ENCODE results near the gene USP3.

The USP3 gene

GRCh38 chr15:63598473-63599400 is 94.3 kb downstream of the USP3 start:
- Histone ChIP-seq H3K4ac (ENCODE audit: low read depth, low read length) (no peak overlapping the region), H3K79me1 (ENCODE audit: low read length) (no peaks in the 10 kb centered on the region), H2BK5ac (ENCODE audit: low read length) (no peak overlapping the region), H3K4me2 (ENCODE audit: low read length) (no peak overlapping the region), H3K27me3 (ENCODE audit: insufficient read depth, low read length, poor library complexity) (no peaks in the 10 kb centered on the region), H2BK15ac (replicated peaks; ENCODE audit: low read depth) (no peak overlapping the region), H3K79me2 (ENCODE audit: control insufficient read depth, insufficient read depth, low read length) (no peaks in the 10 kb centered on the region), H3K4me3 (ENCODE audit: low read length) (no peak overlapping the region), H3K36me3 (ENCODE audit: control insufficient read depth, insufficient read depth, low read length) (no peaks in the 10 kb centered on the region), H3K18ac (ENCODE audit: low read length) (no peak overlapping the region), H3K4me1 (ENCODE audit: control insufficient read depth, low read depth, low read length) (no peaks in the 10 kb centered on the region), H3K23ac (ENCODE audit: low read length) (no peak overlapping the region), H3K27ac (ENCODE audit: low read depth, low read length) (no peak overlapping the region), H2AK5ac (ENCODE audit: low read length) (no peak overlapping the region), H3K9ac (ENCODE audit: low read length) (no peak overlapping the region), H4K5ac (ENCODE audit: low read length) (no peak overlapping the region), H3K56ac (ENCODE audit: low read length) (no peak overlapping the region), H2BK120ac (ENCODE audit: low read depth, low read length) (no peak overlapping the region), H4K8ac (ENCODE audit: low read depth, low read length) (no peak overlapping the region)
- DNase-seq: no peak
- no CpG with 5 or more reads among the region's 12 CpGs for WGBS (ENCODE audit: extremely low coverage, insufficient coverage, low lambda C conversion rate)

- Histone ChIP-seq H2BK15ac (replicated peaks; ENCODE audit: low read depth) (no peak overlapping the region), H3K4me3 (ENCODE audit: low read length) (no peak overlapping the region), H3K56ac (ENCODE audit: low read length) (peak overlapping the region; percentile 95), H3K9ac (ENCODE audit: low read length) (peak overlapping the region; percentile 85), H3K27me3 (ENCODE audit: insufficient read depth, low read length, poor library complexity) (no peaks in the 10 kb centered on the region), H3K4me1 (ENCODE audit: control insufficient read depth, low read depth, low read length) (no peaks in the 10 kb centered on the region), H3K23ac (ENCODE audit: low read length) (no peak overlapping the region), H2BK120ac (ENCODE audit: low read depth, low read length) (no peak overlapping the region), H3K18ac (ENCODE audit: low read length) (no peak overlapping the region), H3K4ac (ENCODE audit: low read depth, low read length) (no peak overlapping the region), H2BK5ac (ENCODE audit: low read length) (no peak overlapping the region), H3K36me3 (ENCODE audit: control insufficient read depth, insufficient read depth, low read length) (no peaks in the 10 kb centered on the region), H3K79me1 (ENCODE audit: low read length) (no peaks in the 10 kb centered on the region), H3K4me2 (ENCODE audit: low read length) (peak overlapping the region; percentile 61), H4K8ac (ENCODE audit: low read depth, low read length) (no peak overlapping the region), H2AK5ac (ENCODE audit: low read length) (no peak overlapping the region), H3K79me2 (ENCODE audit: control insufficient read depth, insufficient read depth, low read length) (no peaks in the 10 kb centered on the region), H3K27ac (ENCODE audit: low read depth, low read length) (no peak overlapping the region), H4K5ac (ENCODE audit: low read length) (no peak overlapping the region)
- WGBS (ENCODE audit: extremely low coverage, insufficient coverage, low lambda C conversion rate): no CpG with 5 or more reads among the region's 19 CpGs
- peak; percentile 46 for DNase-seq
These were observed 95.1 kb downstream of the USP3 start for GRCh38 chr15:63599401-63600000.

GRCh38 chr15:63600001-63600615 is 95.7 kb downstream of the USP3 start:
- Histone ChIP-seq H3K27ac (ENCODE audit: low read depth, low read length) (no peak overlapping the region), H2BK5ac (ENCODE audit: low read length) (no peak overlapping the region), H3K4me1 (ENCODE audit: control insufficient read depth, low read depth, low read length) (no peaks in the 10 kb centered on the region), H2BK15ac (replicated peaks; ENCODE audit: low read depth) (no peak overlapping the region), H2AK5ac (ENCODE audit: low read length) (no peak overlapping the region), H3K4me2 (ENCODE audit: low read length) (peak overlapping the region; percentile 61), H3K36me3 (ENCODE audit: control insufficient read depth, insufficient read depth, low read length) (no peaks in the 10 kb centered on the region), H3K9ac (ENCODE audit: low read length) (peak overlapping the region; percentile 85), H4K5ac (ENCODE audit: low read length) (no peak overlapping the region), H3K27me3 (ENCODE audit: insufficient read depth, low read length, poor library complexity) (no peaks in the 10 kb centered on the region), H3K18ac (ENCODE audit: low read length) (no peak overlapping the region), H3K23ac (ENCODE audit: low read length) (no peak overlapping the region), H3K4me3 (ENCODE audit: low read length) (no peak overlapping the region), H3K4ac (ENCODE audit: low read depth, low read length) (peak overlapping the region; percentile 73), H2BK120ac (ENCODE audit: low read depth, low read length) (no peak overlapping the region), H4K8ac (ENCODE audit: low read depth, low read length) (no peak overlapping the region), H3K79me1 (ENCODE audit: low read length) (no peaks in the 10 kb centered on the region), H3K56ac (ENCODE audit: low read length) (peak overlapping the region; percentile 95), H3K79me2 (ENCODE audit: control insufficient read depth, insufficient read depth, low read length) (no peaks in the 10 kb centered on the region)
- no CpG with 5 or more reads among the region's 26 CpGs for WGBS (ENCODE audit: extremely low coverage, insufficient coverage, low lambda C conversion rate)
- DNase-seq: peak; percentile 59

GRCh38 chr15:63600616-63601025 is 96.2 kb downstream of the USP3 start:
- Histone ChIP-seq H3K56ac (ENCODE audit: low read length) (peak overlapping the region; percentile 95), H3K18ac (ENCODE audit: low read length) (no peak overlapping the region), H4K5ac (ENCODE audit: low read length) (no peak overlapping the region), H3K79me2 (ENCODE audit: control insufficient read depth, insufficient read depth, low read length) (no peaks in the 10 kb centered on the region), H3K36me3 (ENCODE audit: control insufficient read depth, insufficient read depth, low read length) (no peaks in the 10 kb centered on the region), H3K79me1 (ENCODE audit: low read length) (no peaks in the 10 kb centered on the region), H3K9ac (ENCODE audit: low read length) (peak overlapping the region; percentile 85), H2BK120ac (ENCODE audit: low read depth, low read length) (no peak overlapping the region), H3K4ac (ENCODE audit: low read depth, low read length) (peak overlapping the region; percentile 73), H3K4me3 (ENCODE audit: low read length) (peak overlapping the region; percentile 1), H2BK15ac (replicated peaks; ENCODE audit: low read depth) (no peak overlapping the region), H3K23ac (ENCODE audit: low read length) (no peak overlapping the region), H3K27ac (ENCODE audit: low read depth, low read length) (no peak overlapping the region), H3K4me2 (ENCODE audit: low read length) (peak overlapping the region; percentile 61), H3K27me3 (ENCODE audit: insufficient read depth, low read length, poor library complexity) (no peaks in the 10 kb centered on the region), H3K4me1 (ENCODE audit: control insufficient read depth, low read depth, low read length) (no peaks in the 10 kb centered on the region), H2AK5ac (ENCODE audit: low read length) (no peak overlapping the region), H4K8ac (ENCODE audit: low read depth, low read length) (no peak overlapping the region), H2BK5ac (ENCODE audit: low read length) (no peak overlapping the region)
- WGBS (ENCODE audit: extremely low coverage, insufficient coverage, low lambda C conversion rate): no CpG with 5 or more reads among the region's 60 CpGs
- peak; percentile 87 for DNase-seq

GRCh38 chr15:63601026-63601703 is 96.8 kb downstream of the USP3 start:
- Histone ChIP-seq H3K9ac (ENCODE audit: low read length) (peak overlapping the region; percentile 85), H4K8ac (ENCODE audit: low read depth, low read length) (no peak overlapping the region), H3K4me1 (ENCODE audit: control insufficient read depth, low read depth, low read length) (no peaks in the 10 kb centered on the region), H3K23ac (ENCODE audit: low read length) (peak overlapping the region; percentile 81), H3K79me1 (ENCODE audit: low read length) (no peaks in the 10 kb centered on the region), H4K5ac (ENCODE audit: low read length) (no peak overlapping the region), H3K4ac (ENCODE audit: low read depth, low read length) (no peak overlapping the region), H3K4me3 (ENCODE audit: low read length) (peak overlapping the region; percentile 68), H3K27ac (ENCODE audit: low read depth, low read length) (no peak overlapping the region), H2BK15ac (replicated peaks; ENCODE audit: low read depth) (no peak overlapping the region), H3K4me2 (ENCODE audit: low read length) (peak overlapping the region; percentile 97), H2AK5ac (ENCODE audit: low read length) (no peak overlapping the region), H2BK120ac (ENCODE audit: low read depth, low read length) (no peak overlapping the region), H3K18ac (ENCODE audit: low read length) (peak overlapping the region; percentile 20), H2BK5ac (ENCODE audit: low read length) (no peak overlapping the region), H3K56ac (ENCODE audit: low read length) (peak overlapping the region; percentile 95), H3K27me3 (ENCODE audit: insufficient read depth, low read length, poor library complexity) (no peaks in the 10 kb centered on the region), H3K79me2 (ENCODE audit: control insufficient read depth, insufficient read depth, low read length) (no peaks in the 10 kb centered on the region), H3K36me3 (ENCODE audit: control insufficient read depth, insufficient read depth, low read length) (no peaks in the 10 kb centered on the region)
- DNase-seq: peak; percentile 18
- WGBS (ENCODE audit: extremely low coverage, insufficient coverage, low lambda C conversion rate): no CpG with 5 or more reads among the region's 63 CpGs
